ENCODE results near the gene C11orf21.

C11orf21 gene

GRCh38 chr11:2277008-2277346, 24.7 kb downstream of the C11orf21 start:
- H3K4me3 ChIP-seq (replicated peaks; ENCODE audit: insufficient read depth, low read length) = no peak overlapping the region
- DNase-seq (ENCODE audit: low read depth in 1 of 2, low spot score in 1 of 2) = no peak
- H3K27ac ChIP-seq (replicated peaks) = no peak overlapping the region
- H3K27me3 ChIP-seq (ENCODE audit: insufficient read depth, poor library complexity, severe bottlenecking) = peaks cover 3% of the 10 kb centered on the region
- TF ChIP-seq GABPA (IDR thresholded peaks at IDR 0.05; ENCODE audit: low read depth) = no peak
- no peak for TF ChIP-seq CTCF (IDR thresholded peaks at IDR 0.05; ENCODE audit: insufficient read depth, low read length)

GRCh38 chr11:2276280-2277007, 25.3 kb downstream of the C11orf21 start:
- Histone ChIP-seq H3K4me3 (replicated peaks; ENCODE audit: insufficient read depth, low read length) (no peak overlapping the region), H3K27ac (replicated peaks) (no peak overlapping the region), H3K27me3 (ENCODE audit: insufficient read depth, poor library complexity, severe bottlenecking) (peaks cover 9% of the 10 kb centered on the region)
- DNase-seq (ENCODE audit: low read depth in 1 of 2, low spot score in 1 of 2) = no peak
- TF ChIP-seq POLR2AphosphoS5 (IDR thresholded peaks at IDR 0.05; ENCODE audit: low read depth) = no peak
- TF ChIP-seq CTCF (IDR thresholded peaks at IDR 0.05; ENCODE audit: insufficient read depth, low read length) = no peak
- no peak for TF ChIP-seq SPI1 (IDR thresholded peaks at IDR 0.05; ENCODE audit: borderline replicate concordance, low read depth)
- TF ChIP-seq, protein P1, sequence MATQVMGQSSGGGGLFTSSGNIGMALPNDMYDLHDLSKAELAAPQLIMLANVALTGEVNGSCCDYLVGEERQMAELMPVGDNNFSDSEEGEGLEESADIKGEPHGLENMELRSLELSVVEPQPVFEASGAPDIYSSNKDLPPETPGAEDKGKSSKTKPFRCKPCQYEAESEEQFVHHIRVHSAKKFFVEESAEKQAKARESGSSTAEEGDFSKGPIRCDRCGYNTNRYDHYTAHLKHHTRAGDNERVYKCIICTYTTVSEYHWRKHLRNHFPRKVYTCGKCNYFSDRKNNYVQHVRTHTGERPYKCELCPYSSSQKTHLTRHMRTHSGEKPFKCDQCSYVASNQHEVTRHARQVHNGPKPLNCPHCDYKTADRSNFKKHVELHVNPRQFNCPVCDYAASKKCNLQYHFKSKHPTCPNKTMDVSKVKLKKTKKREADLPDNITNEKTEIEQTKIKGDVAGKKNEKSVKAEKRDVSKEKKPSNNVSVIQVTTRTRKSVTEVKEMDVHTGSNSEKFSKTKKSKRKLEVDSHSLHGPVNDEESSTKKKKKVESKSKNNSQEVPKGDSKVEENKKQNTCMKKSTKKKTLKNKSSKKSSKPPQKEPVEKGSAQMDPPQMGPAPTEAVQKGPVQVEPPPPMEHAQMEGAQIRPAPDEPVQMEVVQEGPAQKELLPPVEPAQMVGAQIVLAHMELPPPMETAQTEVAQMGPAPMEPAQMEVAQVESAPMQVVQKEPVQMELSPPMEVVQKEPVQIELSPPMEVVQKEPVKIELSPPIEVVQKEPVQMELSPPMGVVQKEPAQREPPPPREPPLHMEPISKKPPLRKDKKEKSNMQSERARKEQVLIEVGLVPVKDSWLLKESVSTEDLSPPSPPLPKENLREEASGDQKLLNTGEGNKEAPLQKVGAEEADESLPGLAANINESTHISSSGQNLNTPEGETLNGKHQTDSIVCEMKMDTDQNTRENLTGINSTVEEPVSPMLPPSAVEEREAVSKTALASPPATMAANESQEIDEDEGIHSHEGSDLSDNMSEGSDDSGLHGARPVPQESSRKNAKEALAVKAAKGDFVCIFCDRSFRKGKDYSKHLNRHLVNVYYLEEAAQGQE (IDR thresholded peaks at IDR 0.05; ENCODE audit: insufficient replicate concordance, low read depth) = no peak
- TF ChIP-seq GABPA (IDR thresholded peaks at IDR 0.05; ENCODE audit: low read depth) = no peak

DNA sequence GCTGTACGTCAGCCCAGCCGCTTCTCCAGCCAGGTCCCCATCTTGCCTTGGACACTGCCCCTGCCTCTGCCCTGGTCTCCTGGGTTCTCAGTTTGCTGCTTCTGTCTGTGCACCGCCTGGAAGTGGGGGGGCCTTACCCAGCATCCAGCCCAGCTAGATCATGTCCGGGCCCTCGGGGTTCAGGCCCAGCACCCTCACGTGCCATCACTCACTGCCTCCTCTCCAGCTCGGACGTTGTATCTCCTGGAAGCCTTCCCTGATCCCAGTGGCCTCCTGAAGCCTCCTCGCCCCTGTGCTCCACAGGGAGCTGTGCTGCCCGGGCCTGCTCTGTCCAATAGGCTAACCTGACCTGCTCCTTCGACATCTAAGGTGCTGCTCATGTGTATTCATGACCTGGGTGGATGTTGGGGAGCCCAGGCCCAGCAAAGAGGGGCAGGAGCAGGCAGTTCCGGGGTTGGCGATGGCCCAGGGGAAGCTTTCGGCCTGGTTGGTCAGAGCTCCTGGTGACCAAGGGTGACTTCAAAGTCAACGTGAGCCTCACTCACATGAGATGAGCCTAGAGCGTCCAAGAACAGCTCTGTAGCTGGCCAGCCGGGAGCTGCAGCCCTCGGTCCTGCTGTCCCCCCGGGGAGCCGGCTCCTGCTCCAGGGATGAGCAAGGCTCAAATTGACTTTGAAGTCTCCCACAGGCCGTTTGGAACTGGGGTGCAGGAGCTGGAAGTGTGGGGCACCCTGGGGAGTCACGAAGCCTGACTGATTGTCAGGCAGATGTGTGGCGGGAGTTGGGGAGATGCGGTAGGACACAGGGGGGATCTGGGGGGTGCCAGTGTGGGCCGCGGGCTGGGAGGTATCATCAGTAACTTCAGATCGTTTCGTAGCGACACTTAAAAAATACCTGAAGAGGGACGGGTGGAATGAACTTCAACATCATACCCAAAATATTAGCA, 26.1 kb downstream of the C11orf21 start:
- Histone ChIP-seq H3K27ac (replicated peaks) (no peak overlapping the region), H3K4me3 (replicated peaks; ENCODE audit: insufficient read depth, low read length) (no peak overlapping the region), H3K27me3 (ENCODE audit: insufficient read depth, poor library complexity, severe bottlenecking) (peaks cover 17% of the 10 kb centered on the region)
- TF ChIP-seq GABPA (IDR thresholded peaks at IDR 0.05; ENCODE audit: low read depth) (no peak), SPI1 (IDR thresholded peaks at IDR 0.05; ENCODE audit: borderline replicate concordance, low read depth) (no peak), CTCF (IDR thresholded peaks at IDR 0.05; ENCODE audit: insufficient read depth, low read length) (no peak), POLR2AphosphoS5 (IDR thresholded peaks at IDR 0.05; ENCODE audit: low read depth) (no peak)
- TF ChIP-seq, protein P1 (IDR thresholded peaks at IDR 0.05; ENCODE audit: insufficient replicate concordance, low read depth) = no peak
- DNase-seq (ENCODE audit: low read depth in 1 of 2, low spot score in 1 of 2) = no peak
